SK-MEL-5 (cell line): ENCODE data around the gene TCF7L1. TPM values are rescaled to one million over a fixed set of nuclear protein-coding genes. Genes with fewer than 3 reads are reported as not detected.
"Not testable (repeated sequence)": the region's sequence is repeated elsewhere in the genome, so short reads cannot be mapped to it uniquely, and the experiment has no call there.

ENCODE experiments used
- DNase-seq: peaks from one replicate; pipeline ENCODE4 v3.0.0-alpha.2; 2016; ENCODE audit warnings: low read depth, low spot score
- in situ Hi-C: cut with HindIII; loops from 2 replicates; pipeline ENCODE4 v1.10.0; 2016; ENCODE audit warnings: low sequenced_read_pairs, high pct_unique_total_duplicates, low pct_unique_long_range_greater_than_20kb
- total RNA-seq: library from RNA; depleted of rRNA; stranded (reverse); fragments of >200 nt; shearing (Covaris generic); gene quantifications from 2 replicates; pipeline ENCODE4 v1.2.3, GENCODE V29; 2014

TCF7L1 gene
- total RNA-seq, 1 experiment from 2014 or later: 0.71 TPM

DNA sequence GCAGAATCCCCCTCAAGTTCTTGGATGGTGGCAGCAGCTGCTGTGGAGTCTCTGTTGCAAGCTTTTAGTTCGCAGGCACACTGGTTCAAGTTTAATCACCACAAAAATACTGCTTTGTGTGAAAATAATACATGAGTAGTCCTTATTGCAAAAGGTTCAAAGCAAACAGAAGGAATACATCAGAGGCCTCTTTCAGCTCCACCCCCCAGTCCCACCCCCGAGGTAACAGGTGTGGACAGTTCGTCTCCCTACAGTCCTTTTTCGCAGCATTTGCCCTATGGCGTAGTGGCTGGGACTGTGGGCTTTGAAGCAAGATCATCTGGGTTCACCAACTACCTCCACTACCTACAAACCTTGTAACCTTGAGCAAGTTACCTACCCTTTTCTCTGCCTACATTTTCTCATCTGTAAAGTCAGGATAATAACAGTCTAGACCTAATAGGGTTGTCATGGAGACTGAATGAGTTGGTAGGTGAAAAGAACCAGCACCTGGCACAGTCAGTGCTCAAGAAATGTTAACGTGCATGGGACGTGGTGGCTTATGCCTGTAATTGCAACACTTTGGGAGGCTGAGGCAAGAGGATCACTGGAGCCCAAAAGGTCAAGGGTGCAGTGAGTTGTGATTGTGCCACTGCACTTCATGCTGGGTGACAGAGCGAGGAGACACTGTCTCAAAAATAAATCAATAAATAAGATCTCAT, 61.7 kb downstream of the TCF7L1 start:
- DNase-seq: no peak
- in situ Hi-C loops: no loop called here

GRCh38 chr2:85195956-85196355, 62.8 kb downstream of the TCF7L1 start:
- DNase-seq: no peak
- in situ Hi-C loops: no loop called here

DNA sequence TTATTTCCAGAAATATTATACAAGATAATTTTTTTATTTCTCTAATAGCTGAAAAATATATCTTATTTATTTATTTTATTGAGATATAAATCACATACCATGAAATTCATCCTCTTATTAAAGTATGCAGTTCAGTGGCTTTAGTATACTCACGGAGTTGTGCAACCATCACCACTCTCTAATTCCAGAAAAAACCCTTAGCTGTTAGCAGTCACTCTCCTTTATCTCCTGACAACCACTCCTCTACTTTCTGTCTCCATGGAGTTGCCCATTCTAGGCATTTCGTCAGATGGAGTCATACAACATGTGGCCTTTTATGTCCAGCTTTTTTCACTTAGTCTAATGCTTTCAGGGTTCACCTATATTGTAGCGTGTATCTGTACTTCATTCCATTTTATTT, 66.5 kb downstream of the TCF7L1 start:
- DNase-seq: no peak
- in situ Hi-C loops: no loop called here

DNA sequence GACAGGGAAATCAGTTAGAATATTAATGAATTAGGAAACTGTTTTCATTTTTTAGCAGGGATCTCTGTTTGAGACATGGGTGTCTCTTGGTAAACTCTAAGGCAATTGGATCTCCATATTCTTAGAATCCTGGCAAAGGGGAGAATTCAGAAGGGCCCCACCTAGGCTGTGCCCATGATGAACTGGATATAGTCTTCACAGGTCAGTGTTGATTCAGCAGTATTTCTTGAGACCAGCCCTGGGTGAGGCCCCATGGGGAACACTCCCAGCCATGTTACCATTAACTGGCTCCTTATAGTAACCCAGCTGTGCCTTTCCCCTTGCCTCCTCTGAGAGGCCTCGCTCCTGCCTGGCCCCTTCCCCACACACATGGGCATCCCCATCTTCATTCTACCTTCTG, 76.7 kb downstream of the TCF7L1 start:
- no peak for DNase-seq
- in situ Hi-C loops: no loop called here

GRCh38 chr2:85210511-85210910, 77.3 kb downstream of the TCF7L1 start:
- DNase-seq: no peak
- in situ Hi-C loops: no loop called here

- in situ Hi-C loops, DNase-seq: not testable (repeated sequence)
Measured at GRCh38 chr2:85211606-85212005, 78.4 kb downstream of the TCF7L1 start.

DNA sequence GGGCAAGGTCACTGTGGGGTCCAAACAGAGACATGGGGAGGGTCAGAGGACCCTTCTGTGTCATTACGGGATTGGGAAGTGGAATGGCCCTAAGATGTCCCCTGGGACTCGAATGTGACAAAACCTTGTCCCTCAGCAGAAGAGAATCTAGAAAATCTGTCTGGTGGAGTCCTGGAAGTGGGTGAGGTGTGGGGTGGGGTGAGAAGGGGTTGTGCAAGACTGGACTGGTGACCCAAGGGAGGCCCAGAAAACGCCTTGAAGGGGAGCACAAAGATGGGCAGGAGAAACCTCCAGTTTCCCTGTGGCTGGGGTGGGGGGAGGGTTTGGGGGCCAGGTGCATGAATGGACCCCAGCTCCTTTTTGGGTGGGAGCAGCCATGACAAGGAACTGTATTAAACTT, 79.6 kb downstream of the TCF7L1 start:
- no peak for DNase-seq
- in situ Hi-C loops: no loop called here

DNA sequence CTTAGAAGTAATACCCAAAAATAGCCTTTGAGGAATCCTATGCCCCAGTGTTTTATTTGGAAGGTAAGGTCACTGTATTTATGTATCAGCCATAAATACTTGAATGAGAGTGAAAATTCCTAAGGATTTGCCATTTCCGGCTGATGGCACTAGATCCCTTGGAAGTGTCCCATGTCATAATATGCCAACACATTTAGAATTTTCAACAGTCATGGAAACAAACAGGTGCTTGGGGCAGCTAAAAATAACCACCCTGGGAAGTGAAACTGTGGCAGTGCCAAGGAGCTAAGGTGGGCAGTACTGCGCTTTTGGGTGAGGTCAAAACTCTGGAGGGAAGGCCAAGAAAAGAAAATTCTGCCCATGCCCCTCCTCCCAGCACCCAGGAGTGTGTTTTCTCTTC, 80.2 kb downstream of the TCF7L1 start:
- in situ Hi-C loops: no loop called here
- DNase-seq: no peak

GRCh38 chr2:85213901-85214512, 80.8 kb downstream of the TCF7L1 start:
- in situ Hi-C loops: no loop called here
- DNase-seq: no peak

DNA sequence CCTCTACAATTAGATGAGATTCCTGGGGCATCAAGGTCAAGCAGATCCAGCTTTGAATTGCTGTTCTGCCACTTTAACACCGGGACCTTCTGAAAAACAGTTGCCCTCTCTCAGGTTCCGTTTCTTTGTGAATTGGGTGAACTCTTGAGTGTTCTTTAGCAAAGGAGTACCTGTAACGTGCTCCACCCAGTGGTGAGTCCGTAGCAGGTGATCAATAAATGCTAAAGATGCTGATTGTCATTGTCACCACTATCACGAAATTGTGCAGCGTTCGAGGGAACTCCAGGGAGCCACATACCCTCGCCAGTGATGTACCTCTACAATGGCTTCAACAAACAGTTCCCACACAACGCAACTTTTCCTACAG, 81.9 kb downstream of the TCF7L1 start:
- no peak for DNase-seq
- in situ Hi-C loops: no loop called here

GRCh38 chr2:85215448-85216401, 82.5 kb downstream of the TCF7L1 start:
- no peak for DNase-seq
- in situ Hi-C loops: no loop called here

- in situ Hi-C loops: no loop called here
- peak; percentile 90 for DNase-seq
Measured at GRCh38 chr2:85216927-85217326, 83.7 kb downstream of the TCF7L1 start.

- no peak for DNase-seq
- in situ Hi-C loops: no loop called here
Measured at GRCh38 chr2:85221067-85221691, 88.0 kb downstream of the TCF7L1 start.

- in situ Hi-C loops: no loop called here
- no peak for DNase-seq
Measured at GRCh38 chr2:85222792-85223191, 89.6 kb downstream of the TCF7L1 start.

DNA sequence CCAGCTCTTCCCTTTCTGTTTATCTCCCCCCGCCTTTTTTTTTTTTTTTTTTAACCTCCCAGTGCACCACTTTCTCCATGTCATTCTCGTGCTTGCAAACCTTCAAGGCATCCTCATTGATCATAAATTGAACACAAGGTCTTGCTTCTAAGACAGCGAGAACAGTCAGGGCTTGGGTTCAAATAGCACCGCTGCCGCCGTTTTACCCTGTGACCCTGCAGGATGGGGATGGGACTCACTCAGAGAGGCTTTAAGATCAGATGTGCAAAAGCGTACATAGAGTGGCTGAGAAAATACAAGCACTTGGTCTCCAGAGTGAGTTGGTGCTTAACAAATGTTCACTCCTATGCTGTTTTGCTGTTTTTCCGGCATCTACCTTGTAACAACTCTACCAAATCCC, 93.6 kb downstream of the TCF7L1 start:
- in situ Hi-C loops: no loop called here
- DNase-seq: no peak

- no peak for DNase-seq
- in situ Hi-C loops: no loop called here
Measured at GRCh38 chr2:85230679-85231467, 97.7 kb downstream of the TCF7L1 start.

GRCh38 chr2:85231468-85231805, 98.2 kb downstream of the TCF7L1 start:
- in situ Hi-C loops: no loop called here
- DNase-seq: no peak
